NCI-H345 treated with DMSO at 0.1 percent for 48 hours (cell line): ENCODE measurements around the gene C1QTNF8.
A peak's percentile ranks its signal among the peaks of the same experiment; 100 is the strongest.

Experiments used
- DNase-seq: peaks from one replicate; lab custom pipeline; 2025; ENCODE audit not compliant: unreplicated experiment; lab: John Stamatoyannopoulos, UW

C1QTNF8 gene

DNA sequence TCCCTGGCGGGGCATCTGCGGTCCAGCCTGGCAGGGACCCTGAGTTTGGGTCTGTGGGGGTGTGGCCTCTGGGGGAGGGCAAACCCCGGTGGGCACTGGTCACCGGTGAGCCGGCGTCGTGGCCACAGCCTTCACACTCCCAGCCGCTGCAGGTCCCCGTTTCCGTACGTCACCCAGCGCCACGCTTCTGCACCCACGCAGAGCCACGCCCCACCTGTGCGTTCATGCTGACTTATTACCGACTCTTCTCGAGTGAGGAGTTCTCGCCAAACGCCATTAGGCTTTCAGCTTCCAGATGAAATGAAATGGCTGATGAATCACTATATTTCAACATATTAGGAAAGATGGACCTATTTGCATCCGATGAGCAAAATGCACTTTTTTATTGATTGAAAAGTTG, 32.3 kb downstream of the C1QTNF8 start:
- no peak for DNase-seq

- DNase-seq: no peak
These were observed 33.1 kb downstream of the C1QTNF8 start for GRCh38 chr16:1062895-1063294.

GRCh38 chr16:1061769-1062505, 34.1 kb downstream of the C1QTNF8 start:
- DNase-seq: no peak

DNA sequence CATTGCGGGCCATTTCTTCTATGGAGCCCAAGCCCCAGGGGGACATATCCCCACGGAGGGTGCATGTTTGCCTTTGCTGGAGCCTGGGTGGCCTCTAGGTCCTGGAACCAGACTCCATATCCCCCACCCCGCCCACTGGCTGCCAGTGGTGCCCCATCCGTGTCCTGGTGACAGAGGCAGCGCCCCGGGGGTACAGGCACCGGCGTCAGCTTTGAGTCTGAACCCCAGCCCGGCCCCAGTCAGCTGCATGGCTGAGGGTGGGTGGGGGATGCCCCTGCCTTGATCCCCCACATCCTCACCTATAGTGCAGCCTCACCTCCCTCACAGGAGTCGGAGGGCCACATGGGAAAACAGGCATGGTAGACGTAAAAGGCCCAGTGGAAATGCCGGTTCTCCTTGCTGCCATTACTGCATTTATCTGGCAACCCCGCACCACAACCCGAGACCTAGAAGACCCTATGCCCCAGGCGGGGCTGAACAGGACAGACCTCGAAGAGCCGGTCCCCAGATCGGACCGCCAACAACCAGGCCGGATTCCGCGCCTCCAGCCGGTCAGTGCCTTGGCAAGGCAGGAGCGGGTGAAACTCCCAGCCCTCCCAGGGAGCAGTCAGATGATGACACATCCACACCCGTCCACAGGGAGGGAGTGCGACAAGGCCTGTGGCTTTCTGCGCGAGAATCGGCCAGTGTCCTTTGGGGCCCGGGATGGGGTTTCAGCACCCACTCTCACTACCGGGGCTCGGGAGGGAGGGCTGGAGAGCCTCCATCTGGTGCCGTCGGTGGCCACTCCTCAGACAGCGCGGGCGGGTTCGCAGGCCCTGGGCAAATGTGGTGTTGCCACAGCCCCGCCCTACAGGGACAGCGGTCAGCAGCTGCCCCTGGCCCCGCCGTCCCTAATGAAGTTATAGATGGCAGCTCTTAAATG, 35.4 kb downstream of the C1QTNF8 start:
- no peak for DNase-seq

DNA sequence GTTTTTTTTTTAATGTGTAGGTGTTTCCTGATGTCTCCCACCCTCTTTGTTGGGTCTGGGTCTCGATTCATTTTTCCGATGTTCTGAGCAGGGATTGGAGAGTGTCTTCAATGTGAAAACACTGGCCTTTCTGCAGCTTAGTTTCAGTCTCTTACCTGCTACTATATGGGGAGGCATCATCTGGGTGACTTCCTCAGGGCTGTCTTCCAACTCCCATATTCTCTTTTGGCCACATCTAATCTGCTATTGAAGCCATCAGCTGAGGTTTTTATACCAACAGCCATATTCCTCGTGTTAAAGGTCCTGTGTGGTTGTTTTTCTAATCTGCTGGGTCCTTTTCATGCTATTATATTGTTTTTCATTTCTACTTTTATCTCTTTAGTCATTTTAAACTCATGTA, 36.7 kb downstream of the C1QTNF8 start:
- no peak for DNase-seq

- no peak for DNase-seq
These were observed 37.8 kb downstream of the C1QTNF8 start for GRCh38 chr16:1058216-1058615.

DNA sequence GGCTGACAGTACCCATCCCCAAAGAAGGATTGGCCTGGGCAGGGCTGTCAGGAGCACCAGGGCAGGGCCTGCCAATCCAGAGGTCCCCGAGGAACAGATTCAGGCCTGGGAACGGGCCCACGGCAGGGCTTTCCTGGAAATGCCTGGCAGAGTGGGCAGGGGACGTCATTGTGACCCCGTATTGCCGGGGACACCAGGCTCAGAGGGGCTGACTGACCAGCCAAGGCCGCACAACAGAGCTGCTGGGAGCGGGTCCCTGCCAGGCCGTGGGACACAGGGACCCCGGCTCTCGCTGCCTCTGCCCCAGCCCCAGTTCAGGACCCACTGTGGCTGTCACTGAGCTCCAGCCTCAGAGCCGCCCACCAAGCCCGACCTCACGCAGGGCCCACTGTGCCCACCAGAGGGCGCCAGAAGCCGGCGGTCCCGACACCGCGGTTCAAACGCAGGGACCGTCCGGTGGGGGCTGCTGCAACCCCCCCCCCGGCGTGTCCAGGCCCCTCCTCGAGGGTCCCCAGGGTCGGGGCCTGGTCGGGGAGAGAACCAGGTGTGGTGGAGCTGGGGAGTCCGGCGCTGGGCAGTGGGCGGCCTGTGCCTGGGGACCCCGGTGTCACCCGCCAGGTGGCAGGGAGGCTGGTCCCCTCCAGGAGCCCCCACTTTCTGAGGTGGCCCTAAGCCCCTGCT, 38.7 kb downstream of the C1QTNF8 start:
- DNase-seq: no peak

DNA sequence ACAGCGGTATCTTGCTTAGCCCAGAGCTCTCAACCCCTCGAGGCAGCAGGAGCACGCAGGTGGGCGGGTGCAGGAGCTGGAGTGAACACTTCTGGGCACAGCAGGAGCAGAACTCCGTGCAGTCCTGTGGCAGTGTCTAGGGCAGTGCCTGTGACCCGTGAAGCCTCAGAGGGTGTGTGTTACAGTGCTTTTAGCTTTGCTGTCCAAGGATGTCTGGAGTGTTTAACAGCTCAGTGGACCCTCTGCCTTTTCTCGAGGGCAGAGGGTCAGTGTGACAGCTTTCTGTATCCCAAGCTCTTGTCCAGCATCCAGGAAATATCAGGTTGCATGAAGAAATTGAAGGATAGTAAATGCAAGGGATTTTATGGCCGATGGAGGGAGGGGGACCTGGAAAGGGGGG, 39.8 kb downstream of the C1QTNF8 start:
- DNase-seq: no peak

DNA sequence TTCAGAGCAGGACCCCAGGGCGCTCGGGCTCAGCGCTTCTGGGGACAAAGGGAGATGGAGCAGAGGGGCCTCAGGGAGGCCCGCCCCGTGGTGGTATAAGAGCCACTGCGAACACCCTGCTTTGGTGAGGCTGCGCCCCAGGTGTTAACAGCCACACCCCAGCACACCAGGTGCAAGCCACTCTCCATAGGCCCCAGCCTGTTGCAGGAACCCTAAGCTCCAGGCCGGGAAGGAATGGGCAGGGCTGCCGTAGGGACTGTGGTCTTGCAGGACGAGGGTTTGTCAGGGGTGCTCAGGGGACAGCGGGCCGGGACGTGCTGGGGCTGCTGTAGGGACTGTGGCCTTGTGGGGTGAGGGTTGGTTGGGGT, 40.5 kb downstream of the C1QTNF8 start:
- no peak for DNase-seq

- no peak for DNase-seq
These were observed 41.1 kb downstream of the C1QTNF8 start for GRCh38 chr16:1054660-1055556.

GRCh38 chr16:1053700-1054368, 42.2 kb downstream of the C1QTNF8 start:
- no peak for DNase-seq

DNA sequence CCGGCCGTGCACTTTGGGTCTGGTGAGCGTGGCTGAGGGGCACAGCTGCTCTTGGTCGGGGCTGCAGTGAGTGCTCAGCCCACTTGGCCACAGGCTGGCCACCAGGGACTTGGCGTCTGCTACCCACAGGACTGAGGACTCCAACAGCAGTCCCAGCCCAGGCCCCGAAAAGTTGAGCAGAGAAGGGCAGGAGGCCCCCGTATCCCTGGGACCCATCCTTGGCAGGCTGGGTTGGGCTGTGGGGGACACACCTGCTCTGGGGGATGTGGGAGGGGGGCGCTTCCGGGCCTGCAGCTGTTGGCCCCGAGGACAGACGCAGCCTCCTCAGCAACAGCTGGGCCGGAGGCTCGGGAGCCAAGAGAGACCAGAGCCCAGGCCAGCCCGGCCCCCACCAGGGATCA, 42.9 kb downstream of the C1QTNF8 start:
- DNase-seq: no peak

GRCh38 chr16:1052721-1053120, 43.3 kb downstream of the C1QTNF8 start:
- DNase-seq: no peak

- DNase-seq: no peak
These were observed 44.6 kb downstream of the C1QTNF8 start for GRCh38 chr16:1051446-1051845.

- DNase-seq: no peak
These were observed 45.1 kb downstream of the C1QTNF8 start for GRCh38 chr16:1050921-1051320.

DNA sequence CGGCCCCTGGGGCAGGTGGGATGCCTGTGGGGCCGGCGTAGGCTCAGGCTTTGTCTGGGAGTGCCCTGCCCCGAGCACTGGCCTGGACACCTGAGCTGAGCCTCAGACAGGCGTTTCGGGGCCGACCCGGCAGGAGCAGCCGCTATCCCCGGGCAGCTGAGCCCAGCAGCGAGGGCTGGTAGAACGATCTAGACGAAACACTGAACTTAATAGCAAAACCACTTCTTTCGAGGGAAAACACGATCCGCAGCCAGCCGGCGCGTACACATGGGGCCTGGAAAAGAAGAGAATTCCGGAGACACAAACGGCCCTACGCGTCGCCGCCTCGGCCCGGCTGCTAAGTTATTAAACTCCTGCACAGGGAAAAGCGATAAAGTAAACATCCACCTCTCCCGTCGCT, 45.5 kb downstream of the C1QTNF8 start:
- no peak for DNase-seq

- DNase-seq: no peak
These were observed 46.1 kb downstream of the C1QTNF8 start for GRCh38 chr16:1049976-1050247.

- no peak for DNase-seq
These were observed 46.7 kb downstream of the C1QTNF8 start for GRCh38 chr16:1049113-1049975.

GRCh38 chr16:1048442-1049112, 47.5 kb downstream of the C1QTNF8 start:
- peak; percentile 15 for DNase-seq
